GM19372 (cell line): ENCODE measurements around the gene CSGALNACT2.

Experiments used
- ATAC-seq: cut with Tn5 transposase; IDR thresholded peaks from one replicate; pipeline ENCODE4 v1.9.1; 2021; ENCODE audit warnings: mild to moderate bottlenecking, low read depth, moderate library complexity; ENCODE audit not compliant: unreplicated experiment

CSGALNACT2 gene

GRCh38 chr10:43111921-43112607 lies 26.2 kb upstream of the CSGALNACT2 start:
- no peak for ATAC-seq

GRCh38 chr10:43112608-43112961 lies 25.7 kb upstream of the CSGALNACT2 start:
- no peak for ATAC-seq

- ATAC-seq = no peak
These were observed 24.8 kb upstream of the CSGALNACT2 start for GRCh38 chr10:43113201-43114087.

GRCh38 chr10:43114088-43114742 lies 24.0 kb upstream of the CSGALNACT2 start:
- no peak for ATAC-seq

- ATAC-seq = no peak
These were observed 23.3 kb upstream of the CSGALNACT2 start for GRCh38 chr10:43114743-43115611.

GRCh38 chr10:43115881-43116595 lies 22.2 kb upstream of the CSGALNACT2 start:
- ATAC-seq = no peak

- ATAC-seq = no peak
These were observed 21.6 kb upstream of the CSGALNACT2 start for GRCh38 chr10:43116596-43116995.

- no peak for ATAC-seq
These were observed 21.0 kb upstream of the CSGALNACT2 start for GRCh38 chr10:43117031-43117776.

- ATAC-seq = no peak
These were observed 20.3 kb upstream of the CSGALNACT2 start for GRCh38 chr10:43117777-43118583.

- ATAC-seq = no peak
These were observed 19.4 kb upstream of the CSGALNACT2 start for GRCh38 chr10:43118631-43119415.

- ATAC-seq = no peak
These were observed 18.7 kb upstream of the CSGALNACT2 start for GRCh38 chr10:43119416-43120115.

- peak; percentile 14 for ATAC-seq
These were observed 17.9 kb upstream of the CSGALNACT2 start for GRCh38 chr10:43120116-43120928.

GRCh38 chr10:43120929-43121314 lies 17.3 kb upstream of the CSGALNACT2 start:
- peak; percentile 94 for ATAC-seq

- ATAC-seq = no peak
These were observed 16.8 kb upstream of the CSGALNACT2 start for GRCh38 chr10:43121444-43121843.

- ATAC-seq = no peak
These were observed 16.1 kb upstream of the CSGALNACT2 start for GRCh38 chr10:43122096-43122495.

GRCh38 chr10:43122826-43123225 lies 15.4 kb upstream of the CSGALNACT2 start:
- no peak for ATAC-seq
